K562 (cell line): Measurements from ENCODE around the gene TMEM132D. TPM values are rescaled to one million over a fixed set of nuclear protein-coding genes. Genes with fewer than 3 reads are reported as not detected.

Experiments
- ATAC-seq: fragments of 200-7000 bp; cut with Tn5 transposase; 3 replicates; pipeline ENCODE4 v1.9.1; 2020; ENCODE audit warnings: moderate library complexity
- BruUV-seq: library from RNA; stranded (reverse); fragments of 400-500 nt; replicated peaks from 2 replicates; lab custom pipeline; 2021; lab: Mats Ljungman, UMichigan
- CTCF ChIA-PET: fragments of 300-600 bp; formaldehyde crosslinking; extraction: SDS; loops from one replicate; lab custom pipeline; 2021; ENCODE audit warnings: low intra/inter-chr PET ratio; lab: Yijun Ruan, JAX
- POLR2A ChIA-PET: fragments of 300-600, 350-650 bp; sonication (Branson Sonifier 250); formaldehyde crosslinking; extraction: SDS; loops from one replicate; lab custom pipeline; 2021; ENCODE audit warnings: antibody characterized with exemption, inconsistent platforms; lab: Yijun Ruan, JAX
- DNase-seq, 4 experiments: peaks; one replicate each; pipeline versions ENCODE4 v3.0.0 to v3.0.0-alpha.2; 2011 to 2018; ENCODE audit warnings: low spot score in 3 of 4, mixed read lengths in 3 of 4; ENCODE audit errors: extremely low read depth in 1 of 4
- FAIRE-seq: peaks from 2 replicates; lab custom pipeline; 2011; peaks lifted over from hg19 to GRCh38; lab: Jason Lieb, UNC
- H2AFZ ChIP-seq: 2 replicates; pipeline ENCODE4 v1.6.0; 2011; ENCODE audit warnings: low read depth, low read length, control low read depth, inconsistent platforms
- H3K27ac ChIP-seq: fragments of 200-600 bp; 3 replicates; pipeline ENCODE4 v1.8.0; 2011; ENCODE audit warnings: low read depth, mild to moderate bottlenecking, control low read depth, inconsistent platforms, low read length, moderate library complexity, mixed read lengths; ENCODE audit errors: extremely low read depth
- H3K27me3 ChIP-seq, 2 experiments: fragments of 300-600 bp in 1 of 2; 2 replicates in 1 of 2; 3 replicates in 1 of 2; pipeline versions ENCODE4 v1.6.0 to v1.8.0; 2011; ENCODE audit warnings: inconsistent platforms in 2 of 2, low read length in 2 of 2, mild to moderate bottlenecking in 1 of 2, mixed read lengths in 1 of 2, moderate library complexity in 1 of 2; ENCODE audit not compliant: control insufficient read depth in 2 of 2, insufficient read depth in 2 of 2
- H3K36me3 ChIP-seq: fragments of 300-600 bp; 3 replicates; pipeline ENCODE4 v1.8.0; 2011; ENCODE audit warnings: mild to moderate bottlenecking, low read length, inconsistent platforms; ENCODE audit not compliant: control insufficient read depth, insufficient read depth
- H3K4me1 ChIP-seq, 2 experiments: fragments of 200-600 bp in 1 of 2; replicated peaks in 1 of 2; 2 replicates in 1 of 2; 3 replicates in 1 of 2; pipeline versions ENCODE4 v1.5.1 to v1.8.0; 2011; ENCODE audit warnings: inconsistent platforms in 2 of 2, low read length in 2 of 2, mild to moderate bottlenecking in 1 of 2, mixed read lengths in 1 of 2, moderate library complexity in 1 of 2; ENCODE audit not compliant: control insufficient read depth in 2 of 2, insufficient read depth in 2 of 2
- H3K4me2 ChIP-seq: 2 replicates; pipeline ENCODE4 v1.6.1; 2011; ENCODE audit warnings: low read length, control low read depth, inconsistent platforms, mixed read lengths; ENCODE audit not compliant: insufficient read depth
- H3K4me3 ChIP-seq: fragments of 200-600 bp; sonication (generic), shearing (Covaris generic); 2 replicates; pipeline ENCODE4 v1.5.1; 2016; ENCODE audit warnings: control low read depth, inconsistent platforms
- H3K79me2 ChIP-seq: fragments of 200-600 bp; 3 replicates; pipeline ENCODE4 v1.8.0; 2011; ENCODE audit warnings: low read length, inconsistent platforms; ENCODE audit not compliant: control insufficient read depth, insufficient read depth
- H3K9ac ChIP-seq, 2 experiments: 2 replicates each; pipeline versions ENCODE4 v1.6.0 to v1.6.1; 2011; ENCODE audit warnings: low read depth in 2 of 2, low read length in 2 of 2, control low read depth in 1 of 2, inconsistent platforms in 1 of 2, mild to moderate bottlenecking in 1 of 2, mixed read lengths in 1 of 2; ENCODE audit not compliant: insufficient read depth in 1 of 2
- H3K9me1 ChIP-seq: one replicate; pipeline ENCODE4 v1.6.0; 2011; ENCODE audit warnings: inconsistent platforms, mild to moderate bottlenecking, low read length, moderate library complexity; ENCODE audit not compliant: control insufficient read depth, insufficient read depth
- H3K9me3 ChIP-seq: replicated peaks from 2 replicates; pipeline ENCODE4 v1.5.1; 2011; ENCODE audit warnings: low read depth, low read length, inconsistent platforms; ENCODE audit not compliant: control insufficient read depth, insufficient read depth
- H4K20me1 ChIP-seq: replicated peaks from 2 replicates; pipeline ENCODE4 v1.6.1; 2011; ENCODE audit warnings: low read length, inconsistent platforms, mixed read lengths; ENCODE audit not compliant: control insufficient read depth, insufficient read depth
- HCFC1 ChIP-seq: IDR thresholded peaks from 2 replicates; pipeline ENCODE4 v1.6.1; 2012; ENCODE audit warnings: low read depth, low read length, improper control_type of control experiment
- LARP7 ChIP-seq: fragments of 450-650 bp; IDR thresholded peaks from 2 replicates; pipeline ENCODE4 v1.6.1; 2016
- LEF1 ChIP-seq: fragments of 450-650 bp; IDR thresholded peaks from 2 replicates; pipeline ENCODE4 v1.6.1; 2016; ENCODE audit warnings: mild to moderate bottlenecking
- NCOA4 ChIP-seq: fragments of 450-650 bp; IDR thresholded peaks from 2 replicates; pipeline ENCODE4 v1.6.1; 2018; ENCODE audit warnings: mild to moderate bottlenecking; ENCODE audit not compliant: partially characterized antibody
- NEUROD1 ChIP-seq: fragments of 150-350 bp; IDR thresholded peaks from 2 replicates; pipeline ENCODE4 v1.6.1; 2014; ENCODE audit warnings: borderline replicate concordance, low read length, low read depth; ENCODE audit not compliant: partially characterized antibody
- PRPF4 ChIP-seq: fragments of 200-400 bp; formaldehyde crosslinking; IDR thresholded peaks from one replicate; pipeline ENCODE4 v1.6.1; 2017; ENCODE audit warnings: low read length, low read depth, mild to moderate bottlenecking; ENCODE audit not compliant: insufficient read depth, poor library complexity, severe bottlenecking
- SMAD3 ChIP-seq: fragments of 450-650 bp; formaldehyde crosslinking; conservative IDR thresholded peaks from 2 replicates; pipeline ENCODE4 v1.4.0; 2020; ENCODE audit warnings: mild to moderate bottlenecking
- SP1 ChIP-seq: sonication (generic); formaldehyde crosslinking; IDR thresholded peaks from 2 replicates; pipeline ENCODE4 v1.8.1; 2022; ENCODE audit warnings: mild to moderate bottlenecking, missing genetic modification reagents
- ZNF668 ChIP-seq: fragments of 250-450 bp; sonication (Bioruptor Pico); IDR thresholded peaks from 2 replicates; pipeline ENCODE4 v1.8.0; 2022; ENCODE audit warnings: mild to moderate bottlenecking, inconsistent platforms
- ZNF696 ChIP-seq: fragments of 250-450 bp; sonication (Bioruptor Pico); conservative IDR thresholded peaks from 2 replicates; pipeline ENCODE4 v1.4.0; 2020; ENCODE audit warnings: mild to moderate bottlenecking, moderate library complexity
- WGBS: fragments of 100-300 bp; shearing (Covaris generic); methylation state at CpG from one replicate; pipeline ENCODE4 v1.1.6; 2016; ENCODE audit warnings: low coverage, mixed read lengths; ENCODE audit not compliant: insufficient coverage; ENCODE audit errors: missing lambda C conversion rate; 5-methylcytosine and 5-hydroxymethylcytosine counted together
- in situ Hi-C: fragments of 300-500 bp; cut with MboI; formaldehyde crosslinking; loops from 4 replicates; pipeline ENCODE4 v1.15.0; 2018; ENCODE audit warnings: inconsistent platforms, mixed read lengths
- intact Hi-C: fragments of 100-400 bp; cut with micrococcal nuclease; formaldehyde crosslinking; loops from 2 replicates; pipeline ENCODE4 v1.14.2; 2022
- polyA plus RNA-seq, 8 experiments: library from polyadenylated mRNA; depleted of rRNA in 4 of 8; stranded (reverse) in 5 of 8; unstranded in 3 of 8; fragments of >200 nt; fragmentation: Nextera tagmentation in 2 of 8; fragmentation: Illumina TruSeq in 1 of 8; extraction: Ambion mirVana in 2 of 8; extraction: Trizol in 1 of 8; gene quantifications; 2 replicates each; pipeline versions ENCODE4 v1.2.1 to v1.2.3, GENCODE V29; 2011 to 2014; ENCODE audit warnings: inconsistent platforms in 1 of 8, missing spikeins in 1 of 8
- total RNA-seq, 7 experiments: library from RNA; depleted of rRNA in 6 of 7; stranded (reverse); fragments of >200 nt in 6 of 7; fragmentation: Illumina TruSeq in 2 of 7; extraction: Trizol in 2 of 7; gene quantifications; 2 replicates each; pipeline versions ENCODE4 v1.2.1 to v1.2.3, GENCODE V29; 2011 to 2021; ENCODE audit warnings: low replicate concordance in 1 of 7
- TF ChIP-seq, protein P1 (sequence below): fragments of 250-450 bp; sonication (Bioruptor Pico); IDR thresholded peaks from 2 replicates; pipeline ENCODE4 v1.5.0; 2020; ENCODE audit warnings: mild to moderate bottlenecking
- TF ChIP-seq, protein P2 (sequence below): sonication (generic); formaldehyde crosslinking; IDR thresholded peaks from 2 replicates; pipeline ENCODE4 v1.8.0; 2023; ENCODE audit warnings: mild to moderate bottlenecking, missing genetic modification reagents
- TF ChIP-seq, protein P3 (sequence below): sonication (generic); formaldehyde crosslinking; IDR thresholded peaks from 2 replicates; pipeline ENCODE4 v1.8.1; 2023; ENCODE audit warnings: mild to moderate bottlenecking, missing genetic modification reagents

Gene TMEM132D
- total and polyA plus RNA-seq, 9 of the 15 experiments (the other 6 are each of a cell fraction or from before 2014, with no cell fraction given), result not detected

DNA sequence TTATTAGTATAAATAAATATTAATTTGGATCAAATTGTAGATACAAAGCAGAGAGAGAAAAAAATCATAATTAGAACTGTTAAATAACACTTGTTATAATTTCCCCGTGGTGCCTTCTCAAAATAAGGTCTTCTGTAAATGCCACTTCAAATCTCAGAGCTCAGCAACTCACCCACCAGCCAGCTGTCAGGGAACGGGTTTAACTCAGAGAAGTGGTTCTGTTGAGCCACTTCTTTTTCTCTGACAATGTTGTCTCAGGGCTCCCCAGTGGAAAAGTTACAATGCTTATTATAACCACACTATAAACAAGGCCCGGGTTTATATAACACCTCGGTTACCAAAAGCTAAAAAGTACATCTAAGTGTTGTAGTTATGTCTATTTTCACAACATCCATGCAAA, 598.0 kb downstream of the TMEM132D start:
- Histone ChIP-seq H3K9ac (no peak overlapping the region), H3K4me2 (no peak overlapping the region)
- WGBS, result 0% methylated on average over 4 of the region's 4 CpGs

More for the DNA sequence above, 598.0 kb downstream of the TMEM132D start:
- Histone ChIP-seq H3K9me3 (no peaks in the 10 kb centered on the region), H3K36me3 (no peaks in the 10 kb centered on the region), H2AFZ (no peak overlapping the region)
- DNase-seq, result no peak
- FAIRE-seq, result no peak
- ATAC-seq, result no peak
- in situ Hi-C loops, result no loop called here
- TF ChIP-seq NCOA4, result no peak
- TF ChIP-seq, protein P1, sequence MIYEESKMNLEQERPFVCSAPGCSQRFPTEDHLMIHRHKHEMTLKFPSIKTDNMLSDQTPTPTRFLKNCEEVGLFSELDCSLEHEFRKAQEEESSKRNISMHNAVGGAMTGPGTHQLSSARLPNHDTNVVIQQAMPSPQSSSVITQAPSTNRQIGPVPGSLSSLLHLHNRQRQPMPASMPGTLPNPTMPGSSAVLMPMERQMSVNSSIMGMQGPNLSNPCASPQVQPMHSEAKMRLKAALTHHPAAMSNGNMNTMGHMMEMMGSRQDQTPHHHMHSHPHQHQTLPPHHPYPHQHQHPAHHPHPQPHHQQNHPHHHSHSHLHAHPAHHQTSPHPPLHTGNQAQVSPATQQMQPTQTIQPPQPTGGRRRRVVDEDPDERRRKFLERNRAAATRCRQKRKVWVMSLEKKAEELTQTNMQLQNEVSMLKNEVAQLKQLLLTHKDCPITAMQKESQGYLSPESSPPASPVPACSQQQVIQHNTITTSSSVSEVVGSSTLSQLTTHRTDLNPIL, result no peak
- TF ChIP-seq LEF1, result no peak
- TF ChIP-seq PRPF4, result no peak
- TF ChIP-seq LARP7, result no peak
- TF ChIP-seq ZNF668 (CRISPR knock-in tag), result no peak
- TF ChIP-seq SMAD3 (CRISPR knock-in tag), result no peak
- TF ChIP-seq NEUROD1, result no peak
- TF ChIP-seq, protein P2, sequence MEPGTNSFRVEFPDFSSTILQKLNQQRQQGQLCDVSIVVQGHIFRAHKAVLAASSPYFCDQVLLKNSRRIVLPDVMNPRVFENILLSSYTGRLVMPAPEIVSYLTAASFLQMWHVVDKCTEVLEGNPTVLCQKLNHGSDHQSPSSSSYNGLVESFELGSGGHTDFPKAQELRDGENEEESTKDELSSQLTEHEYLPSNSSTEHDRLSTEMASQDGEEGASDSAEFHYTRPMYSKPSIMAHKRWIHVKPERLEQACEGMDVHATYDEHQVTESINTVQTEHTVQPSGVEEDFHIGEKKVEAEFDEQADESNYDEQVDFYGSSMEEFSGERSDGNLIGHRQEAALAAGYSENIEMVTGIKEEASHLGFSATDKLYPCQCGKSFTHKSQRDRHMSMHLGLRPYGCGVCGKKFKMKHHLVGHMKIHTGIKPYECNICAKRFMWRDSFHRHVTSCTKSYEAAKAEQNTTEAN (CRISPR knock-in tag), result no peak
- no peak for TF ChIP-seq ZNF696 (CRISPR knock-in tag)
- TF ChIP-seq SP1 (CRISPR knock-in tag), result no peak
- TF ChIP-seq HCFC1, result no peak
- TF ChIP-seq, protein P3, sequence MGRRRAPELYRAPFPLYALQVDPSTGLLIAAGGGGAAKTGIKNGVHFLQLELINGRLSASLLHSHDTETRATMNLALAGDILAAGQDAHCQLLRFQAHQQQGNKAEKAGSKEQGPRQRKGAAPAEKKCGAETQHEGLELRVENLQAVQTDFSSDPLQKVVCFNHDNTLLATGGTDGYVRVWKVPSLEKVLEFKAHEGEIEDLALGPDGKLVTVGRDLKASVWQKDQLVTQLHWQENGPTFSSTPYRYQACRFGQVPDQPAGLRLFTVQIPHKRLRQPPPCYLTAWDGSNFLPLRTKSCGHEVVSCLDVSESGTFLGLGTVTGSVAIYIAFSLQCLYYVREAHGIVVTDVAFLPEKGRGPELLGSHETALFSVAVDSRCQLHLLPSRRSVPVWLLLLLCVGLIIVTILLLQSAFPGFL (CRISPR knock-in tag), result no peak
- TF ChIP-seq, all 486 proteins: peak for 0
- no peaks in the 10 kb centered on the region for H3K4me1 ChIP-seq
- no TSS peak for BruUV-seq
- H3K27me3 ChIP-seq, result 0 out of 5 replicates have a peak, but pooled peaks cover 0 to 4% of the 10 kb centered on the region in 2 experiments
- CTCF ChIA-PET, result no interaction called here
- H3K79me2 ChIP-seq, result no peaks in the 10 kb centered on the region
- no peaks in the 10 kb centered on the region for H4K20me1 ChIP-seq
- no peak overlapping the region for H3K4me3 ChIP-seq
- intact Hi-C loops, result no loop called here
- H3K27ac ChIP-seq, result no peak overlapping the region
- no peaks in the 10 kb centered on the region for H3K9me1 ChIP-seq
- POLR2A ChIA-PET, result no interaction called here
